ENCODE results near the gene CWC27.

GRCh38 chr5:64944868-64945267 lies 176.1 kb downstream of the CWC27 start:
- TF ChIP-seq POLR2AphosphoS5 (IDR thresholded peaks at IDR 0.05; ENCODE audit: low read depth, low read length) (no peak), POLR2A (IDR thresholded peaks at IDR 0.05; ENCODE audit: low read depth, low read length) (no peak)
